Measurements from ENCODE around the gene NCOR2. TPM values are rescaled to one million over a fixed set of nuclear protein-coding genes. Genes with fewer than 3 reads are reported as not detected.

NCOR2 gene
- total RNA-seq, 6 experiments from 2014 or later, result 38.1 to 87.5 (median 45.0) TPM

- no peaks in the 10 kb centered on the region for H3K27me3 ChIP-seq
- intact Hi-C loops (cut with DNase I), result no loop called here
- no peaks in the 10 kb centered on the region for H3K9me3 ChIP-seq
- H3K4me3 ChIP-seq, result no peak overlapping the region
- TF ChIP-seq POLR2A (IDR thresholded peaks at IDR 0.05) (no peak), CTCF (IDR thresholded peaks at IDR 0.05) (no peak)
- no peak for ATAC-seq
- 88% methylated on average over 8 of the region's 20 CpGs for WGBS (ENCODE audit: insufficient coverage, low coverage, low lambda C conversion rate, missing lambda C conversion rate)
- no peaks in the 10 kb centered on the region for H3K4me1 ChIP-seq
- no peak for DNase-seq
- no peaks in the 10 kb centered on the region for H3K36me3 ChIP-seq
- H3K27ac ChIP-seq, result no peak overlapping the region
Measured at GRCh38 chr12:124527861-124528561, 39.4 kb downstream of the NCOR2 start.

DNA sequence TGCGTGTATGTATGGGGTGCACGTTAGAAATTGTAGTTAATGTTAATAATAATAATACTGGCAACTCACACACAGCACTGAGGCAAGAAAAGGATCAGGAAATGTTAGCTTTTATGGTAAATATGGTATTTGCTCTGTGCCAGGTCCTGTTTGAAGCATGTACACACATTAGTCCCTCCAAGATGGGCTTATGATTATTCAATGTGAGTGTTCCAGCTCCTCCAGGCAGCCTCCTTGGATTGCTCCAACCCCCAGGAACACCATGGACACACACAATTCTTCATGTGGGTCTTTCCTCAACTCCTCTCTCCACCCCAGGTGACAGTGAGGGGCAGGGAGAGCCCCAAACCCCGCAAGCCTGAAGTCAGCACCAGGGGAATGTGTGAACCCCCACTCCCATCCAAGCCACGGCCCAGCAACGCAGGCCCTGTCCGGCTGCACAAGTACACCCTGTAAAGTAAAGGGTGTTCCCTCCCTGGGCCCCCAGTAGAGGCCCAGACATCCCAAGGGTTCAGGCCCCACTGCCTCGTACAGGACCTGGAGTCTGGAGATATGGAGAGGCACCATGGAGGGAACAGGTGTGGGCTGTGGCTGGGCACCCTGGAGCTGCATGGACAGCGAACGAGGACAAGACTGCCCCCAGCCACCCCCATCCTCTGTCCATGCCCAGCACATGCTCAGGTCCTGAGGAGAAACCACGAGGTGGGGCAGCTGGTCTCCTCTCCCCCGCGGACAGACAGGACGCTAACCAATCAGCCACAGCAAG lies 41.3 kb downstream of the NCOR2 start:
- H3K27ac ChIP-seq, result no peak overlapping the region
- 91% methylated on average over 6 of the region's 13 CpGs for WGBS (ENCODE audit: insufficient coverage, low coverage, low lambda C conversion rate, missing lambda C conversion rate)

DNA sequence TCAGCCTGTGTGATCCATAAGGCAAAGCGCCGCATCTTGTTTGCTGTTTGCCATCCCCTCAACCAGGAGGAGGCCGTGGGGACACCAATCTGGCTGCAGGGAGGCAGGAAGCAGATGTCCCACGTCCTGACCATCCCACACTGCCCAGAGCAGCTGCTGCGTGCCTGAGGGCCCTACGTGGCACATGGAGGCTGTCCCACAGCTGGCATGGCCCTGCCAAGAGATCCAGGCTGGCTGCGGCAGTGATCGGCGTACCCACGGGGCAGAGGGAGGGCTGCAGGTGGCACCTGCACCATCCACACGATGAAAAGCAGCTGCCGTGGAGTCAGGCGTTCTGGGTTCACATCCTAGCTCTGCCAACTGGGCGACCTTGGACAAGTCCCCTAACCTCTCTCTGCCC lies 42.0 kb downstream of the NCOR2 start:
- intact Hi-C loops (cut with DNase I), result no loop called here
- 79% methylated on average over 12 of the region's 14 CpGs for WGBS (ENCODE audit: insufficient coverage, low coverage, low lambda C conversion rate, missing lambda C conversion rate)
- DNase-seq (no peak), ATAC-seq (no peak)
- no peak overlapping the region for H3K27ac ChIP-seq
- TF ChIP-seq CTCF (IDR thresholded peaks at IDR 0.05) (no peak), POLR2A (IDR thresholded peaks at IDR 0.05) (no peak)
- H3K4me1 ChIP-seq, result peaks cover 0 to 7% (median 2%) of the 10 kb centered on the region in 4 donors
- H3K36me3 ChIP-seq, result no peaks in the 10 kb centered on the region
- H3K27me3 ChIP-seq, result no peaks in the 10 kb centered on the region
- H3K9me3 ChIP-seq, result no peaks in the 10 kb centered on the region
- no peak overlapping the region for H3K4me3 ChIP-seq

More for the DNA sequence above, 41.3 kb downstream of the NCOR2 start:
- intact Hi-C loops (cut with DNase I), result no loop called here
- Histone ChIP-seq H3K27me3 (no peaks in the 10 kb centered on the region), H3K4me3 (no peak overlapping the region), H3K9me3 (no peaks in the 10 kb centered on the region), H3K4me1 (peaks cover 0 to under 1% (median 0%) of the 10 kb centered on the region in 4 donors), H3K36me3 (no peaks in the 10 kb centered on the region)
- TF ChIP-seq POLR2A (IDR thresholded peaks at IDR 0.05), result no peak
- DNase-seq (no peak), ATAC-seq (peak in 1 of 4 donors; percentile 20)

GRCh38 chr12:124524231-124524925 lies 43.0 kb downstream of the NCOR2 start:
- no peak for DNase-seq
- WGBS (ENCODE audit: insufficient coverage, low coverage, low lambda C conversion rate, missing lambda C conversion rate), result 61% methylated on average over 4 of the region's 13 CpGs
- TF ChIP-seq CTCF (IDR thresholded peaks at IDR 0.05) (no peak), POLR2A (IDR thresholded peaks at IDR 0.05) (no peak)
- no peak for ATAC-seq
- Histone ChIP-seq H3K27ac (no peak overlapping the region), H3K4me1 (peaks cover 0 to 18% (median 8%) of the 10 kb centered on the region in 4 donors), H3K9me3 (no peaks in the 10 kb centered on the region), H3K4me3 (no peak overlapping the region), H3K27me3 (no peaks in the 10 kb centered on the region), H3K36me3 (no peaks in the 10 kb centered on the region)
- intact Hi-C loops (cut with DNase I), result no loop called here

All from right lobe of liver (tissue), 6 donors.